ENCODE data around the gene STK25.
A peak's percentile ranks its signal among the peaks of the same experiment; 100 is the strongest.

Gene STK25

DNA sequence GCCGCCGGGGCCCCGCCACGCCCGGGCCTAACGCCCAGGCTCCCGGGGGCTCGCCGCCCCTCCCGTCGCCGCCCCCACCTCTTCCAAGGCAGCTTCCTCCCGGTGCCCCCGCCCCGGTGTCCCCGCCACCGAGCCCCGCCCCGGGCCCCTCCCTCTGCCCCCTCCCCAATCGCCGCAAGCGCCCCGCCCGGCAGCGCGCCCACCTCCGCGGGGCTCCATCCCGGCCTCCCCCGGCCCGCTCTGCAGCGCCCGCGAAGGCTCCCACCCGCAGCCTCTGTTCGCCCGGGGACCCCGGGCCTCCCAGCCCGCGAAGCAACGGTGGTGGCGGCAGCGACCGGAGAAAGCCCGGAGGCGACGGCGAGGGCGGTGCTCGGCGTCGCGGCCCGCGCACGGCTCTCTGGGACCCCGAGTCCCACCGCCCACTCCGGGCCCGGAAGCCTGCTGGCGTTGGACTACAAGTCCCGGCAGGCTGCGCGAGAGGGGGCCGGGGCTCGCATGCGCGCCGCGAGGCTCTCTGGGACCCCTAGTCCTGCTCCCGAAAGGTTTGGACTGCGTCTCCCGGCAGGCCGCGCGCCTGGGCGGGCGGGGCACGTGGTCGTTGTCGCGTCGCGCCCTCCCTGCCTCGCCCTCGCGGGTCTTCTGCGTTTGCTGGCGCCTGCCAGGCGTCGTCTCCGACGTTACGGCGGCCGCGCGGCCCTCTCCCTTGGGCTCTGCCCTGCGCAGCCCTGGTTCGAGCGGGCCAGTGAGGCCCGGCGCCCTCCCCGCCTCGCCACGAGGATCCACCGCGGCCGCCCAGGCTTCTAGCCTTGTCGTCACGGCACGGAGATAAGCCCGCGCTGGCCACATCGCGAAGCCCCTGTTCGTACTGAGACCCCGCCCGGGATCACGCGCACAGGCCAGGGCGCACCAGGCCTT, at the start of gene STK25:
STK25 (minus strand) TSS at position 345 of the 915 bp plus-strand sequence. CDS start 549 bp downstream, outside the sequence.
- peak within 1 kb of the TSS; percentile 85 for H3K4me3 ChIP-seq (ENCODE audit: low read depth, low read length)
- TF ChIP-seq CTCF (IDR thresholded peaks at IDR 0.05; ENCODE audit: insufficient read depth, low read depth, low read length, missing control alignments): no peak

DNA sequence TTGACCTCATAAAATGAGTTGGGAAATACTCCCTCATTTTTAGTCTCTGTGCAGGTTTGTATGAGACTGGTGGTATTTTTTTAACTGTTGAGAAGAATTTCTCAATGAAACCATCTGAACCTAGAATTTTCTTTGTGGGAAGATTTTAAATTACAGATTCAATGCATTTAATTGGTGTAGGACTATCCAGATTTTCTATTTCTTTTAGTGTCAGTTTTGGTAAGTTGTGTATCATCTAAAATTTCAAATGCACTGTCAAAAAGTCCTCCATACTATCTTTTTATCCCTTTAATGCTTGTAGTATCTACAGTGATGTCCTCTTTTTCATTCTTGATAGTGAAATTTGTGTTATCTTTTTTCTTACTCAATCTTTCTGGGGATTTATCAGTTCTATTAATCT, 48.4 kb upstream of the STK25 start:
- no peak overlapping the region for H3K4me3 ChIP-seq (ENCODE audit: low read depth, low read length)
- DNase-seq (ENCODE audit: low read depth): no peak
- no peak for TF ChIP-seq CTCF (IDR thresholded peaks at IDR 0.05; ENCODE audit: insufficient read depth, low read depth, low read length, missing control alignments)

More for the DNA sequence above, at the start of gene STK25:
- peak; percentile 99 for DNase-seq (ENCODE audit: low read depth)

- H3K4me3 ChIP-seq (ENCODE audit: low read depth, low read length): no peak overlapping the region
- TF ChIP-seq CTCF (IDR thresholded peaks at IDR 0.05; ENCODE audit: insufficient read depth, low read depth, low read length, missing control alignments): no peak
- no peak for DNase-seq (ENCODE audit: low read depth)
These were observed 47.3 kb upstream of the STK25 start for GRCh38 chr2:241555711-241556110.

- DNase-seq (ENCODE audit: low read depth): no peak
- TF ChIP-seq CTCF (IDR thresholded peaks at IDR 0.05; ENCODE audit: insufficient read depth, low read depth, low read length, missing control alignments): no peak
- no peak overlapping the region for H3K4me3 ChIP-seq (ENCODE audit: low read depth, low read length)
These were observed 46.4 kb upstream of the STK25 start for GRCh38 chr2:241554610-241555322.

- no peak overlapping the region for H3K4me3 ChIP-seq (ENCODE audit: low read depth, low read length)
- TF ChIP-seq CTCF (IDR thresholded peaks at IDR 0.05; ENCODE audit: insufficient read depth, low read depth, low read length, missing control alignments): no peak
- no peak for DNase-seq (ENCODE audit: low read depth)
These were observed 45.6 kb upstream of the STK25 start for GRCh38 chr2:241553981-241554380.

DNA sequence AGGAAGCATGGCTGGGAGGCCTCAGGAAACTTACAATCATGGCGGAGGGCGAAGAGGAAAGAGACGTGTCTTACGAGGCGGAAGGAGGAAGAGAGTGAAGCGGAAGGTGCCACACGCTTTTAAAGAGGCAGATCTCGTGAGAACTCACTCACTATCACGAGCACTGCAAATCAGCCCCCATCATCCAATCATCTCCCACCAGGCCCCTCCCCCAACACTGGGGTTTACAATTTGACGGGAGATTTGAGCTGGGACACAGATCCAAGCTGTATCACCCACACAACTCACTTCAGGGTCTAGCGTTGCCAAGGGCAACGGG, 45.1 kb upstream of the STK25 start:
- no peak for DNase-seq (ENCODE audit: low read depth)
- no peak for TF ChIP-seq CTCF (IDR thresholded peaks at IDR 0.05; ENCODE audit: insufficient read depth, low read depth, low read length, missing control alignments)
- no peak overlapping the region for H3K4me3 ChIP-seq (ENCODE audit: low read depth, low read length)

All from GM12865 (cell line).